ENCODE measurements around the gene PIKFYVE. TPM values are rescaled to one million over a fixed set of nuclear protein-coding genes. Genes with fewer than 3 reads are reported as not detected.

The PIKFYVE gene
- total and polyA plus RNA-seq, 2 of the 8 experiments (the other 6 are each of a cell fraction or from before 2014, with no cell fraction given) = 8.8 to 33.5 TPM

DNA sequence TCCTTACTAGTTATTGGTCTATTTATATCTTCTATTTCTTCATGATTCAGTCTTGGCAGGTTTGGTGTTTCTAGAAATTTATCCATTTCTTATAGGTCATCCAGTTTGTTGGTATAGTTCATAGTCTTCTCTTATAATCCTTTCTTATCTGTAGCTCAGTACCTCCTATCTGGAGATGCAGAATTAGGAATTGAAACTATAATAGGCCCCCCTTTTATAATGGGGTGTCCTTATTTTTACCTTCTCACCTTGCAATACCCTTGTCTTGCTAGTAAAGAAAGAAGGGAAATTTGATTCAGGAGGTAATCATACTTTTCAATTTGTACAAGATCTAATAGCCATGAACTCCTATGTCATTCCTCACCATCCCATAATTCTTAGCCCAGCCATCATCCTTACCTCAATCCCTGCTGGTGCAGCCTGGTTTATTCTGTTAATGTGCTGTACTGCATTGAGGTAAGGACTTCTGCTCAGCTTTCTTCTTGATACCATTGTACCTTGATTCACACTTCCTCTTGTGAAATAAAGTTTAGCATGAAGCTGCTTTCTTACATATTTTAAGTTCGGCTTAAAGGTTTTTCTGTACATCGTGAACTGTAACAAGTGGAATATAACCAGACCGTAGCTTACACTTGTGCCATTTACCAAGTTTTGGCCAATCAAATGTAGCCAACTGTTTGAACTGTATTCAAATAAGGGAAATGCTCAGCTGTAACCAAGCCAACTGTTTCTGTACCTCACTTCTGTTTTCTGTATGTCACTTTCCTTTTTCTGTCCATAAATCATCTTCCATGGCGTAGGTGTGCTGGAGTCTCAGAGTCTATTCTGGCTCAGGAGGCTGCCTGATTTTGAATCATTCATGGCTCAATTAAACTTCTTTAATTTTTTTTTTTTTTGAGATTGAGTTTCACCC is 100.4 kb downstream of the PIKFYVE start:
- FAIRE-seq = no peak
- H2BK12ac ChIP-seq (ENCODE audit: low read depth, low read length) = no peak overlapping the region

More for the DNA sequence above, 100.4 kb downstream of the PIKFYVE start:
- no peak overlapping the region for H3K27ac ChIP-seq (ENCODE audit: low read depth, low read length)
- H4K5ac ChIP-seq (ENCODE audit: insufficient read length, low read depth, low read length) = no peak overlapping the region
- no peak overlapping the region for H3K4me3 ChIP-seq (ENCODE audit: extremely low read depth in 1 of 4, insufficient read depth in 2 of 4, low read depth in 3 of 4, low read length in 4 of 4)
- H3K79me2 ChIP-seq (ENCODE audit: control insufficient read depth in 1 of 2, insufficient read depth in 2 of 2, low read length in 2 of 2) = no peaks in the 10 kb centered on the region
- no peak overlapping the region for H2BK120ac ChIP-seq (replicated peaks; ENCODE audit: low read depth, low read length)
- H3K14ac ChIP-seq (ENCODE audit: insufficient read length) = no peak overlapping the region
- no peak overlapping the region for H4K91ac ChIP-seq (replicated peaks; ENCODE audit: insufficient read length, low read length)
- no peak overlapping the region for H3K23ac ChIP-seq (ENCODE audit: insufficient read length)
- no peak overlapping the region for H3K18ac ChIP-seq (ENCODE audit: extremely low read depth, low read length)
- H2BK15ac ChIP-seq (ENCODE audit: low read length) = no peak overlapping the region
- WGBS, 2 experiments (ENCODE audit: extremely low coverage in 1 of 2, insufficient coverage in 1 of 2, insufficient read length in 1 of 2, insufficient replicate concordance in 2 of 2, low coverage in 1 of 2, low lambda C conversion rate in 2 of 2, missing lambda C conversion rate in 1 of 2) = 90% methylated on average over 4 of the region's 4 CpGs; no CpG with 5 or more reads in 1 of the 2 experiments
- no peak overlapping the region for H3K9ac ChIP-seq (replicated peaks in 1 of 4; ENCODE audit: extremely low read depth in 1 of 4, low read depth in 3 of 4, low read length in 3 of 4)
- no peaks in the 10 kb centered on the region for H3K79me1 ChIP-seq (ENCODE audit: low read depth, low read length)
- H2AK5ac ChIP-seq (ENCODE audit: low read depth, low read length) = no peak overlapping the region
- ChIA-PET CTCF (ENCODE audit: partially characterized antibody) (no interaction called here), POLR2A (ENCODE audit: partially characterized antibody) (no interaction called here)
- H3K23me2 ChIP-seq (ENCODE audit: low read depth, low read length) = no peaks in the 10 kb centered on the region
- H3K4me2 ChIP-seq (ENCODE audit: insufficient read depth in 1 of 2, low read depth in 2 of 2, low read length in 2 of 2) = no peak overlapping the region
- no peaks in the 10 kb centered on the region for H3K4me1 ChIP-seq (replicated peaks in 1 of 4; ENCODE audit: control insufficient read depth in 3 of 4, insufficient read depth in 4 of 4, low read length in 3 of 4)
- no peak for DNase-seq (ENCODE audit: low read depth in 1 of 2, low spot score in 2 of 2)
- H3K56ac ChIP-seq (replicated peaks; ENCODE audit: insufficient read length, low read depth, low read length) = no peak overlapping the region
- no peak overlapping the region for H4K8ac ChIP-seq (ENCODE audit: extremely low read depth, insufficient read depth, low read length)
- H2AFZ ChIP-seq (ENCODE audit: low read length) = no peak overlapping the region
- H2BK20ac ChIP-seq (ENCODE audit: low read length) = no peak overlapping the region
- TF ChIP-seq SUZ12 (IDR thresholded peaks at IDR 0.05; ENCODE audit: low read length) (no peak), GTF2F1 (IDR thresholded peaks at IDR 0.05; ENCODE audit: borderline replicate concordance, low read depth, low read length) (no peak), NRF1 (IDR thresholded peaks at IDR 0.05; ENCODE audit: low read depth, low read length) (no peak)
- H3K36me3 ChIP-seq (ENCODE audit: control insufficient read depth in 2 of 4, insufficient read depth in 4 of 4, low read length in 3 of 4) = no peaks in the 10 kb centered on the region
- H3K27me3 ChIP-seq (replicated peaks in 1 of 4; ENCODE audit: control insufficient read depth in 3 of 4, extremely low read depth in 1 of 4, insufficient read depth in 3 of 4, low read length in 3 of 4) = no peaks in the 10 kb centered on the region
- no peak overlapping the region for H3K4ac ChIP-seq (replicated peaks; ENCODE audit: insufficient read length, low read depth, low read length)
- peaks cover 3 to 8% of the 10 kb centered on the region in 2 experiments; a peak in 2 of 4 replicates for H3K9me3 ChIP-seq (ENCODE audit: insufficient read depth in 2 of 2, low read depth in 1 of 2, low read length in 1 of 2)
- H2BK5ac ChIP-seq (ENCODE audit: low read depth, low read length) = no peak overlapping the region
- H4K20me1 ChIP-seq (replicated peaks in 1 of 2; ENCODE audit: control insufficient read depth in 1 of 2, insufficient read depth in 2 of 2, low read length in 2 of 2) = no peaks in the 10 kb centered on the region
